Activated naive CD4-positive, alpha-beta T cell treated with Interleukin-2 at 50 U/mL for 16 hours (primary cell): ENCODE data around the gene MS4A8.
"Not testable (repeated sequence)": the region's sequence is repeated elsewhere in the genome, so short reads cannot be mapped to it uniquely, and the experiment has no call there.

ENCODE experiments used
- DNase-seq: peaks from one replicate; pipeline ENCODE4 v3.0.0-alpha.2; 2020

MS4A8 gene

DNA sequence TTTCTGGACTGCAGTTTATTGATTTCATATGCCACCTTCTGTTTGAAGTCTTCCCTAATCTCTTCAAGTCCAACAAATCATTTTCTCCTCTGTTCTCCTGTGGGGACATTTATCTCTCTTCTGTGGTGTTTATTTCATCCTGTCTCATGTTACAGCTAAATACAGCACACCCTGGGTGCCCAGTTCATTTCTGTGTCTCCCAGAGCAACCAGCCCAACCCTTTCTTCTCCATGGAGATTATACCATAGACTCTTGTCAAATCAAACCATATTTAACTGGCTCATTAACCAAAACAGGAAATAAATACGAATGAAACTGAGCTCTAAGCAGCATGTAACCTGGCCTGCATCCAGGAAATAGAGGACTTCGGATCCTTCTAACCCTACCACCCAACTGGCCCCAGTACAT lies at the start of gene MS4A8:
TSS of gene MS4A8 (plus strand) at position 329 of the 408 bp plus-strand sequence. CDS start 1,249 bp downstream, outside the sequence.
- no peak for DNase-seq

DNA sequence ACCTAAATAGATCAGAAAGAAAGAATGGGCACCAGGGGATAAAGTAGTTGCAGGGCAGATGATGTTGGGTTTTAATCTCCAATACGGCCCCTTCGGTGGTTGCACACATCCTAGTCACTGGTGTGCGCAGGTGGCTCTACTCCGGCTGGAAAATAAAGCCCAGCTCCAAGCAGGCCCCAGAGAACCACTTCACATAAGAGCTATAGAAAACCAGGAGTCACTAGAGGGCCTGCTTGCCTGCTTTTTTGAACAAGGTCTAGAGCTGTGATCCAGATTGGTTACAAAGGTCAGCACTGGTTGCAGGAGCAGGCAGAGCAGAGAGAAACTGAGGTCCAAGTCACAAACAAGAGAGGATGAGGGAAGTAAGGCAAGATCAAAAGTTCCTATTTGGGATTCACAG lies 41.5 kb upstream of the MS4A8 start:
- no peak for DNase-seq

- no peak for DNase-seq
These were observed 41.0 kb upstream of the MS4A8 start for GRCh38 chr11:60658409-60658808.

- DNase-seq = no peak
These were observed 27.2 kb upstream of the MS4A8 start for GRCh38 chr11:60672255-60672654.

DNA sequence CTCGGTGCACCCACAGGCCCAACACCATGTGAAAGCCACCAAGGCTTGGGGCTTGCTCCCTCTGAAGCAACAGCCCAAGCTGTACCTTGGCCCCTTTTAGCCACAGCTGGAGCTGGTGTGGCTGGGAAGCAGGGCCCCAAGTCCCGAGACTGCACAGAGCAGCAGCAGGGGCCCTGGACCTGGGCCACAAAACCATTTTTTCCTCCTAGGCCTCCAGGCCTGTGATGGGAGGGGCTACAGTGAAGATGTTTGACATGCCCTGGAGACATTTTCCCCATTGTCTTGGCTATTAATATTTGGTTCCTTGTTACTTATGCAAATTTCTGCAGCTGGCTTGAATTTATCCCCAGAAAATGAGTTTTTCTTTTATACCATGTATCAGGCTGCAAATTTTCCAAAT lies 21.2 kb upstream of the MS4A8 start:
- not testable (repeated sequence) for DNase-seq

DNA sequence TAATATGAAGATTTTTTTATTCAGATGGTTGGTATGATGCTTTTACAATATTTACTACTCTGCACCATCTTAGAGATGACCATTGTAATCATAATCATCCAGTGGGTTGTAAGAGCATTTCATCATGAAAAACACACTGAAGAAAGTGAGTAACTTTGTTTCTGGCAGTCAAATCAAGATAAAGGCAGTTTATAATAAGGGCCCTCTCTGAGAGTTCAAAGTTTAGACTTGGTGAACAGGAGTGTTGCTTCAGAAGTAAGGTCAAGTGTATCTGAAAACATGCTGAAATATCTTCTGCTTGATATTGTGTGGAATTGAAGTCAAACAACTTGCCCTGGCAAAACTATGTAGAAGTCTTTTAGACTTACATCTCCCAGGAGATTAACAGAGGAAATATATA lies 19.5 kb upstream of the MS4A8 start:
- no peak for DNase-seq

GRCh38 chr11:60680455-60681119 lies 18.8 kb upstream of the MS4A8 start:
- no peak for DNase-seq

DNA sequence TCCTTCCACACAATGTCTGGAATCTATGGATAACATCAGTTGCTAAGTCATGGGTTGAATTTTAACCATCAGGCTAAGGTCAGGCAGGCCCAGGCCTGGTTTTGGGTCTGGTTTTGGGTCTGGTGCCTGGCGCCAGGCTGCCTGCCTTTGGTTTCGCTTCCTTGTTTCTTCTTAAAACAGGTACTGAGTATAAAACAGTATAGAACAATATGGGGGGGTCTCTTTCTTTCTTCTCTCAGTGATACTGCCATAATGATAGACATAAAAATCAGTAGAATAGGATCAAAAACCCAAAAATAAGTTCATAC lies 14.9 kb upstream of the MS4A8 start:
- not testable (repeated sequence) for DNase-seq

DNA sequence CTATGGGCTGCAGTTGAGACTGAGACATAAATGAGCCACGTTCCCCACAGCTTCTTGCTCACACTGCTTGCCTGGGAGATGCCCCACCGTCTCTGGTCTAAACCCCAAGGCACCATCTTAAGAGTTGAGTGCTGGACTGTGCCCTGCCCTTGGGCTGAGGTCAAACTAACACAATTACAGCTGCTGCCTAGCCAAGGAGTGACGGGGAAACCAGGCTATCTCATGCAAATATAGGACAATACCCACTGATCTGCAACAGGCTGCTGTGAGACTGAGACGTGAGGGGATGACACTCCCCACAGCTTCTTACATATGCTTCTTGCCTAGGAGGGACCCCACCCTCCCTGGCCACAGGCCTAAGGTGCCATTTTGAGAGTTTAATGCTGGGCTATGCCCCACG lies 7.8 kb upstream of the MS4A8 start:
- no peak for DNase-seq

- no peak for DNase-seq
These were observed 524 bp downstream of the MS4A8 start for GRCh38 chr11:60699936-60700335.

GRCh38 chr11:60700689-60701468 lies 1.5 kb downstream of the MS4A8 start:
- DNase-seq = no peak

- DNase-seq = no peak
These were observed 2.0 kb downstream of the MS4A8 start for GRCh38 chr11:60701469-60701818.

DNA sequence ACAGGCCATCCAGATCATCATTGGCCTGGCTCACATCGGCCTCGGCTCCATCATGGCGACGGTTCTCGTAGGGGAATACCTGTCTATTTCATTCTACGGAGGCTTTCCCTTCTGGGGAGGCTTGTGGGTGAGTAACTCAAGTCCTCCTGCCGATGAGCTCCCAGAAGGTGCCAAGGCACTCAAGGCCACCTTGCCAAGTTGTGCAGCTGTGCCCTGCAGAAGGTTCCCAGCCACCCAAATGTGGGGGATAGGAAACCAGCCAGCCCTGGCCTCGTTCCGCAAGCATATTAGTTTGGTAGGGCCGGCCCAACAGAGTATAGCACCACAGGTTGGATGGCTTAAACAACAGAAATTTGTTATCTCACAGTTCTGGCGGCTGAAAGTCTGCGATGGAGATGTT lies 4.0 kb downstream of the MS4A8 start:
- DNase-seq = no peak

- no peak for DNase-seq
These were observed 6.5 kb downstream of the MS4A8 start for GRCh38 chr11:60705895-60706294.

- DNase-seq = no peak
These were observed 7.5 kb downstream of the MS4A8 start for GRCh38 chr11:60706931-60707330.

DNA sequence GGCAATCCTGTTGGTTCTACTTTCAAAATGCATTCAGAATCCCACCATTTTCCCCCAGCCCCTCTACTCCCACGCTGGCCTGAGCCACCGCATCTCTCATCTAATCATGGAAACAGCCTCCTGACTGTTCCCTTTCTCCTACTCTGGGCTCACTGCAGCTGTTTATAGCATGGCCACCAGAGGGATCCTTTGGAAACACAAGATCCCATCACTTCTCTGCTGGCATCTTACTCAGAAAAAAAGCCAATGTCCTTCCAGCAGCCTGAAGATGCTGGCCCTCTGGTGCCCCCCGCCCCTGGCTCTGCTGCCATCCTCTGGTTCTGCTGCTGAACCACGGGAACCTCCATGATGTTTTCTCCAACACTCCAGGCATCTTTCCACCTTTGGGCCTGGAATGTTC lies 11.1 kb downstream of the MS4A8 start:
- DNase-seq = no peak

DNA sequence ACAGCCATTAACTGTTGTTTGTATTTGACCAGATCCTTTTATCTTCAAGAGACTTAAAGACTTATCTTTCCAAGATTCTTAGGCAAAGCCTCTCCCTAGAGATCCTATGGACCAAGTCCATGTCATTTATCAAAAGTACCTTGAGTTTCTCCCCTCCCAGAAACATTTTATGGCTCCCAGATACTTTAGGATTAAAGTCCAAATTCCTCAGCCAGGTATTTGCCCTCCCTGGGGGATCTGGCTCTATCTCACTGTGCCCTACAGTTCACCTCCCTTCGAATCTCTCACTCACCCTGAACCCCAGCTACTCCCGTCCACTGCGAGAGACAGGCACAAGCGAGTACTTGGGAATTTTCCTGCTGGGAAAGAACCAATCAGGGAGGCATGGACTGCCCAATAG lies 11.9 kb downstream of the MS4A8 start:
- no peak for DNase-seq

GRCh38 chr11:60713423-60713822 lies 14.0 kb downstream of the MS4A8 start:
- not testable (repeated sequence) for DNase-seq

DNA sequence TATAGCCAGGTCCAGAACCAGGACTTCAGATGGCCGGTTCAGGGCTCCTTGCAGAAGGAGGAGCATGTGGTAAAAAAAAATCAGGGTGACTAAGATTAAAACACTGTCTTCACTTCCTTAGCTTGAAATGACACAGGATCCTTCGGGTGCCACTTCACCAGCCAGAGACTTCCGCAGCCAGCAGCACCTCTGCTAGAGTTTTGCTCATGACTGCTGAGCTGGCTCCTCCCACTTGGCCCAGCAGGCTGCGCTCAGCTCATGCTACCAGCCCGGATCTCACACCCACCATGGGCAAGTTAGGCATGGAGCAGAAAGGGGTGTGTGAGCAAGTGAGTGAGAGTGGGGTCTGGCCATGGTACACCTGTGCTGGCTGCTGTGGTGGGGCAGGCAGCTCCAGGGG lies 18.5 kb downstream of the MS4A8 start:
- no peak for DNase-seq

DNA sequence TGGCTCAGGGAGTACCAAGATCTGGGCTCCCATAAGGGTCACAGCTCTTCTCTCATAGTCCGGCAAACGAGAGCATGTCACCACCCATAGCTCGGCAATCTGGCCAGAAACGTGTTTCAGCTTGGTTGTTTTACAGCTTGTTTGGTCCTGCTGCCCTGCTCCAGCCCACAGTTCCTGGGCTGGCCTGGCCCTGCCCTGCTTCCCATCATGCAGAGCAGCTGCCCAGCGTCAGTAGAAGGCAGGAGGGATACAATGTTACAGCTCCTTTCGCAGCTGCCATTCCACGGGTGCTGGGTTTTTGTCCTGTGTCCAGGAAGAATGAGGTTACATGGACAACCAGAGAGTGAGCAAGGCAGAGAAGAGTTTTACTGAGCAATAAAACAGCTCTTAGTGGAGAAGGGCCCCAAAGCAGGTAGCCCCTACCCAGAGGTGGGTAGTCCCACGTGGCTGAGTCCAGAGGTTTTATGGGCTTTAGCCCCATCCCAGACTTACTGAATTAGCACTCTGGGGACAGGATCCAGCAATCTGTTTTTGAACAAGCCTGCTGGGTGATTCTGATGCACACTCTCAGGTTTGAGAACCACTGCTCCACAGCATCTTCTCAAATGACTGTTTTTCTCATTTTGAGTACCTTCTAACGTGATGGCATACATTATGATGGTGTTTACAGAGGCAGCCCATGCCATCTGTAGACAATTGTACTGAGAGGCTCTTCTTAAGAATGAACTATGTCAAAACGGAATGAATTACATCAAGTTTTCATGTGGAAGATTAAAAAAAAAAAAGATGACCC lies 19.3 kb downstream of the MS4A8 start:
- DNase-seq = no peak

DNA sequence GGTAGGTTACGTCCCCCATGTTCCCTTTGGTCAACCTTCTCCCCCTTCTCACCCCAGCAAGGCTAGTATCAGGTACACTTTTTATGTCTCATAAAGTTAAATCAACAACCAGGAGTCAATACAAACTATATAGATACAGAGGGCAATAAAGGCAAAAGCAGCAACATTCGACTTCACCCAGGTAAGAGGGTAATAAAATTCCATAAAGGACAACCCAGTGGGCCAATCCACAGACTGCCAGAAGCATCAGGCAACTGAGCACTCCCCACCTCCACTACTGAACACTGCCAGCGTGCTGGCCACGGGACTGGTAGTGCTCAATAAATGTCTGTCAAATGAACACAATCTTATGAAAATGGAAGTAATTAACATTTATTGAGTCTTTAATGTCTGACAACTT lies 20.0 kb downstream of the MS4A8 start:
- DNase-seq = no peak

GRCh38 chr11:60720460-60720859 lies 21.0 kb downstream of the MS4A8 start:
- no peak for DNase-seq

DNA sequence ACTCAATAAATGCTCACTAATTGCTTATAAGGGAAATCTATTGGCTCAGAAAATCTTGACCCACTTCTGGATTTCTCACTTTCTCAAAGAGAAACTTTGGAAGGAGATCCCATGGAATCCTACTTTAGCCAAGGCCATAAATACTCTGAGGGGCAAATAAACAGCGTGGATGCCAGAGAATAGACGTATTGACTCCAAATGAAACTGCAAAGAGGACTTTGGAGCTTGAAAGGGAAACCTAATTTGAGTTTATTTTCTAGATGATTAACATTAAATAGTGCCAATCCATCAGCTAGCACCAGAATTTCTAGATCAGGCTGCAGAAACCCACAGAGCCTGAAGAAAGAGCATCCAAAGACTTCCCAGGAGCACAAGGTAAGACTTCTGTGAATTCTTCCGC lies 25.0 kb downstream of the MS4A8 start, which contains the start of gene MS4A18:
TSS of gene MS4A18 (plus strand) at position 301 of the 400 bp plus-strand sequence.
- DNase-seq = no peak

DNA sequence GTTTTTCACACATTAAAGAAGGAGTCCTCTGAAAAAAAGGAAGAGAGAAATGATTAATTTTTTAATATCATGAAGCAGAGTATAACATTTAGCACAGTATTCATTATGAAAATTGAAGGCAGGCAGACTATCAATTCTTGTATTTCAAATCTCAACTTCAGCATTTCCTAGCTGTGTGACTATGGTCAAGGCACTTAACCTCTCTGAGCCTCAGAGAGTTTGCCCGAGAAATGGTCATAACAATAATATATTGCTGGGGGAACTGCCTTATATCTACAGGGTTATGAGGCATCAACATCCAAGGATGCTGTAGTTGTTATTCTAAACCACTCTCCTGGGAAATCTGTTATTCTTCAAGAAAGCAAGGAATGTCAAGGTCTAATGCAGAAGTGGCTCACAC lies 26.2 kb downstream of the MS4A8 start:
- DNase-seq = no peak
